GM18498 (cell line): ENCODE measurements around the gene LGI2.
"Not testable (repeated sequence)": the region's sequence is repeated elsewhere in the genome, so short reads cannot be mapped to it uniquely, and the experiment has no call there.

Experiments
- ATAC-seq: cut with Tn5 transposase; IDR thresholded peaks from one replicate; pipeline ENCODE4 v1.9.1; 2021; ENCODE audit warnings: mild to moderate bottlenecking, moderate library complexity; ENCODE audit not compliant: unreplicated experiment

LGI2 gene

GRCh38 chr4:25050370-25051078, 19.8 kb upstream of the LGI2 start:
- no peak for ATAC-seq

- ATAC-seq, result no peak
These were observed 12.8 kb upstream of the LGI2 start for GRCh38 chr4:25043548-25043947.

- no peak for ATAC-seq
These were observed 2.8 kb upstream of the LGI2 start for GRCh38 chr4:25033526-25033925.

GRCh38 chr4:25032126-25032525, 1.4 kb upstream of the LGI2 start:
- ATAC-seq, result no peak

GRCh38 chr4:25031077-25031621, 403 bp upstream of the LGI2 start:
- no peak for ATAC-seq

- no peak for ATAC-seq
These were observed 1.1 kb downstream of the LGI2 start for GRCh38 chr4:25029479-25030276.

- no peak for ATAC-seq
These were observed 1.9 kb downstream of the LGI2 start for GRCh38 chr4:25028851-25029250.

- no peak for ATAC-seq
These were observed 8.0 kb downstream of the LGI2 start for GRCh38 chr4:25022766-25023165.

GRCh38 chr4:25021216-25021615, 9.5 kb downstream of the LGI2 start:
- no peak for ATAC-seq

GRCh38 chr4:25020236-25020635, 10.5 kb downstream of the LGI2 start:
- no peak for ATAC-seq

- ATAC-seq, result no peak
These were observed 11.2 kb downstream of the LGI2 start for GRCh38 chr4:25019501-25019900.

- ATAC-seq, result no peak
These were observed 15.7 kb downstream of the LGI2 start for GRCh38 chr4:25015012-25015411.

- ATAC-seq, result not testable (repeated sequence)
These were observed 16.1 kb downstream of the LGI2 start for GRCh38 chr4:25014662-25014983.

GRCh38 chr4:25013756-25014661, 16.7 kb downstream of the LGI2 start:
- ATAC-seq, result no peak

GRCh38 chr4:25012655-25013054, 18.1 kb downstream of the LGI2 start:
- ATAC-seq, result no peak

GRCh38 chr4:25011135-25011866, 19.4 kb downstream of the LGI2 start:
- ATAC-seq, result no peak

GRCh38 chr4:25007598-25007997, 23.1 kb downstream of the LGI2 start:
- ATAC-seq, result no peak

GRCh38 chr4:25002681-25003080, 28.1 kb downstream of the LGI2 start:
- no peak for ATAC-seq

GRCh38 chr4:25001509-25001908, 29.2 kb downstream of the LGI2 start:
- no peak for ATAC-seq

GRCh38 chr4:25000639-25001038, 30.1 kb downstream of the LGI2 start:
- no peak for ATAC-seq
